Measurements from ENCODE around the gene DESI2.

- TF ChIP-seq CTCF (conservative IDR thresholded peaks at IDR 0.05) (no peak), ZFX (IDR thresholded peaks at IDR 0.05) (no peak)
Measured at GRCh38 chr1:244730934-244731434, 78.1 kb downstream of the DESI2 start.
